PFSK-1 (cell line): ENCODE results near the gene EGFLAM.

Experiments used
- FOXP2 ChIP-seq: optimal IDR thresholded peaks from 2 replicates; pipeline ENCODE3; 2011; ENCODE audit warnings: borderline replicate concordance, control low read depth, inconsistent platforms; ENCODE audit not compliant: insufficient read depth; ENCODE audit errors: extremely low read length, extremely low read depth
- POLR2AphosphoS5 ChIP-seq: IDR thresholded peaks from 2 replicates; pipeline ENCODE4 v1.6.1; 2012; ENCODE audit warnings: low read depth, mild to moderate bottlenecking, control low read depth, low read length, moderate library complexity
- REST ChIP-seq, 2 experiments: IDR thresholded peaks; 2 replicates each; pipeline versions ENCODE4 v1.6.1 to v1.8.0; 2011 to 2012; ENCODE audit warnings: low read depth in 2 of 2, low read length in 2 of 2, control low read depth in 1 of 2, inconsistent platforms in 1 of 2, mild to moderate bottlenecking in 1 of 2, moderate library complexity in 1 of 2; ENCODE audit not compliant: insufficient read depth in 1 of 2
- SIN3A ChIP-seq: IDR thresholded peaks from 2 replicates; pipeline ENCODE4 v1.6.1; 2012; ENCODE audit warnings: mild to moderate bottlenecking, low read length, moderate library complexity, borderline replicate concordance; ENCODE audit not compliant: insufficient read depth
- TAF1 ChIP-seq: IDR thresholded peaks from 2 replicates; pipeline ENCODE4 v1.6.1; 2012; ENCODE audit warnings: low read length, control low read depth, borderline replicate concordance; ENCODE audit not compliant: insufficient read depth

The EGFLAM gene

GRCh38 chr5:38347040-38347763 is 88.8 kb downstream of the EGFLAM start:
- TF ChIP-seq SIN3A, result no peak
- no peak for TF ChIP-seq FOXP2
- no peak for TF ChIP-seq REST (IDR thresholded peaks at IDR 0.05; ENCODE audit: insufficient read depth in 1 of 2, low read depth in 2 of 2, low read length in 2 of 2)
- TF ChIP-seq TAF1, result no peak
- no peak for TF ChIP-seq POLR2AphosphoS5

- TF ChIP-seq TAF1, result no peak
- TF ChIP-seq POLR2AphosphoS5, result no peak
- no peak for TF ChIP-seq FOXP2
- no peak for TF ChIP-seq REST (IDR thresholded peaks at IDR 0.05; ENCODE audit: insufficient read depth in 1 of 2, low read depth in 2 of 2, low read length in 2 of 2)
- no peak for TF ChIP-seq SIN3A
These were observed 89.5 kb downstream of the EGFLAM start for GRCh38 chr5:38347896-38348295.

- TF ChIP-seq FOXP2 (no peak), REST (IDR thresholded peaks at IDR 0.05; ENCODE audit: insufficient read depth in 1 of 2, low read depth in 2 of 2, low read length in 2 of 2) (no peak), POLR2AphosphoS5 (no peak), SIN3A (no peak), TAF1 (no peak)
These were observed 102.1 kb downstream of the EGFLAM start for GRCh38 chr5:38360323-38361061.

GRCh38 chr5:38362713-38363112 is 104.4 kb downstream of the EGFLAM start:
- TF ChIP-seq FOXP2, result no peak
- TF ChIP-seq POLR2AphosphoS5, result no peak
- TF ChIP-seq REST (IDR thresholded peaks at IDR 0.05; ENCODE audit: insufficient read depth in 1 of 2, low read depth in 2 of 2, low read length in 2 of 2), result no peak
- no peak for TF ChIP-seq SIN3A
- no peak for TF ChIP-seq TAF1
